Liver (tissue), 9 donors: ENCODE results near the gene C1QL4. TPM values are rescaled to one million over a fixed set of nuclear protein-coding genes. Genes with fewer than 3 reads are reported as not detected.

ENCODE experiments used
- DNase-seq: peaks from one replicate; pipeline ENCODE4 v3.0.0-alpha.2; 2017; ENCODE audit warnings: low spot score
- H3K27ac ChIP-seq, 2 donors: one replicate each; pipeline ENCODE4 v1.7.0; 2013; ENCODE audit warnings: inconsistent platforms in 2 of 2, low read length in 2 of 2, control low read depth in 1 of 2, low read depth in 1 of 2, mild to moderate bottlenecking in 1 of 2
- H3K27me3 ChIP-seq, 4 donors: one replicate each; pipeline versions ENCODE4 v1.6.1 to v1.7.0; 2013; ENCODE audit warnings: low read length in 3 of 4, inconsistent platforms in 1 of 4, mild to moderate bottlenecking in 1 of 4, moderate library complexity in 1 of 4; ENCODE audit not compliant: control insufficient read depth in 4 of 4, insufficient read depth in 4 of 4
- H3K36me3 ChIP-seq, 4 donors: one replicate each; pipeline versions ENCODE4 v1.6.1 to v1.7.0; 2013; ENCODE audit warnings: low read length in 3 of 4, mild to moderate bottlenecking in 3 of 4, low read depth in 1 of 4, moderate library complexity in 1 of 4; ENCODE audit not compliant: control insufficient read depth in 4 of 4, insufficient read depth in 3 of 4
- H3K4me1 ChIP-seq, 4 donors: one replicate each; pipeline versions ENCODE4 v1.6.1 to v1.7.0; 2013; ENCODE audit warnings: low read length in 3 of 4, mild to moderate bottlenecking in 3 of 4, moderate library complexity in 1 of 4; ENCODE audit not compliant: control insufficient read depth in 4 of 4, insufficient read depth in 4 of 4
- H3K4me3 ChIP-seq, 3 donors: one replicate each; pipeline versions ENCODE4 v1.6.1 to v1.7.0; 2013; ENCODE audit warnings: low read length in 3 of 3, control low read depth in 1 of 3, low read depth in 1 of 3, mild to moderate bottlenecking in 1 of 3
- H3K9ac ChIP-seq, 2 donors: one replicate each; pipeline ENCODE4 v1.7.0; 2013; ENCODE audit warnings: low read length in 2 of 2, mild to moderate bottlenecking in 2 of 2, moderate library complexity in 2 of 2, control low read depth in 1 of 2, low read depth in 1 of 2
- H3K9me3 ChIP-seq, 4 donors: one replicate each; pipeline versions ENCODE4 v1.6.1 to v1.7.0; 2013; ENCODE audit warnings: low read length in 3 of 4; ENCODE audit not compliant: control insufficient read depth in 4 of 4
- ATF3 ChIP-seq: IDR thresholded peaks from 2 replicates; pipeline ENCODE4 v1.6.1; 2016; ENCODE audit warnings: antibody characterized with exemption
- CTCF ChIP-seq: fragments of 150-350 bp; IDR thresholded peaks from 2 replicates; pipeline ENCODE4 v1.5.1; 2017; ENCODE audit warnings: improper control_type of control experiment, low read depth, low read length; ENCODE audit not compliant: missing input control
- FOXA1 ChIP-seq: IDR thresholded peaks from 2 replicates; pipeline ENCODE4 v1.6.1; 2016; ENCODE audit warnings: antibody characterized with exemption
- GABPA ChIP-seq, 2 donors: IDR thresholded peaks in 1 of 2; conservative IDR thresholded peaks in 1 of 2; 2 replicates each; pipeline ENCODE4 v1.6.1; 2016; ENCODE audit warnings: antibody characterized with exemption in 2 of 2, mild to moderate bottlenecking in 1 of 2, moderate library complexity in 1 of 2
- HNF4A ChIP-seq, 2 donors: conservative IDR thresholded peaks; 2 replicates each; pipeline ENCODE4 v1.6.1; 2016; ENCODE audit warnings: antibody characterized with exemption in 2 of 2, mild to moderate bottlenecking in 2 of 2
- JUND ChIP-seq, 2 donors: IDR thresholded peaks; 2 replicates each; pipeline ENCODE4 v1.6.1; 2016; ENCODE audit warnings: antibody characterized with exemption in 2 of 2
- MAX ChIP-seq: IDR thresholded peaks from 2 replicates; pipeline ENCODE4 v1.6.1; 2016; ENCODE audit warnings: antibody characterized with exemption
- NR2F2 ChIP-seq: IDR thresholded peaks from 2 replicates; pipeline ENCODE4 v1.6.1; 2016; ENCODE audit warnings: antibody characterized with exemption
- REST ChIP-seq: IDR thresholded peaks from 2 replicates; pipeline ENCODE4 v1.6.1; 2016; ENCODE audit warnings: antibody characterized with exemption, mild to moderate bottlenecking
- SP1 ChIP-seq: IDR thresholded peaks from 2 replicates; pipeline ENCODE4 v1.6.1; 2018; ENCODE audit warnings: antibody characterized with exemption, mild to moderate bottlenecking
- TAF1 ChIP-seq: conservative IDR thresholded peaks from 2 replicates; pipeline ENCODE4 v1.6.1; 2016; ENCODE audit warnings: antibody characterized with exemption, mild to moderate bottlenecking
- YY1 ChIP-seq: IDR thresholded peaks from 2 replicates; pipeline ENCODE4 v1.6.1; 2016; ENCODE audit warnings: antibody characterized with exemption, mild to moderate bottlenecking
- ZBTB33 ChIP-seq: IDR thresholded peaks from 2 replicates; pipeline ENCODE4 v1.6.1; 2016; ENCODE audit warnings: antibody characterized with exemption
- WGBS: extraction: QIAGEN DNeasy Blood & Tissue Kit; methylation state at CpG from one replicate; pipeline ENCODE4 v1.1.7; 2013; 5-methylcytosine and 5-hydroxymethylcytosine counted together
- polyA plus RNA-seq, 2 donors: library from polyadenylated mRNA; stranded (reverse) in 1 of 2; unstranded in 1 of 2; fragments of 200-250 nt in 1 of 2; fragments of >200 nt in 1 of 2; fragmentation: Nextera tagmentation in 1 of 2; extraction: Ambion mirVana in 1 of 2; gene quantifications; one replicate each; pipeline versions ENCODE4 v1.2.1 to v1.2.3, GENCODE V29; 2013 to 2015
- total RNA-seq, 2 donors: library from RNA; depleted of rRNA; stranded (reverse); fragments of >200 nt; gene quantifications; one replicate each; pipeline ENCODE4 v1.2.3, GENCODE V29; 2014
- donor health status: healthy.
- donor health status: healthy.
- donor health status: healthy.
- donor health status: healthy.
- donor health status: healthy.

C1QL4 gene
- total and polyA plus RNA-seq, 4 donors: not detected

GRCh38 chr12:49330631-49331379 lies 6.2 kb downstream of the C1QL4 start:
- Histone ChIP-seq H3K27me3 (peaks cover 0 to 11% (median 0%) of the 10 kb centered on the region in 4 donors), H3K9me3 (no peaks in the 10 kb centered on the region), H3K27ac (no peak overlapping the region), H3K4me3 (no peak overlapping the region), H3K36me3 (no peaks in the 10 kb centered on the region), H3K4me1 (peaks cover 0 to 7% (median 3%) of the 10 kb centered on the region in 4 donors), H3K9ac (no peak overlapping the region)
- 82% methylated on average over 14 of the region's 14 CpGs for WGBS
- TF ChIP-seq TAF1 (no peak), REST (no peak), NR2F2 (no peak), JUND (IDR thresholded peaks at IDR 0.05) (no peak), SP1 (no peak)
- no peak for DNase-seq

- H3K36me3 ChIP-seq: no peaks in the 10 kb centered on the region
- no peak overlapping the region for H3K9ac ChIP-seq
- DNase-seq: no peak
- no peaks in the 10 kb centered on the region for H3K9me3 ChIP-seq
- H3K4me1 ChIP-seq: peaks cover 0 to 7% (median 3%) of the 10 kb centered on the region in 4 donors
- peaks cover 0 to 8% (median 0%) of the 10 kb centered on the region in 4 donors for H3K27me3 ChIP-seq
- no peak overlapping the region for H3K4me3 ChIP-seq
- no peak for TF ChIP-seq REST
- TF ChIP-seq ZBTB33: no peak
- no peak for TF ChIP-seq NR2F2
- no peak for TF ChIP-seq GABPA (IDR thresholded peaks at IDR 0.05 in 1 of 2, conservative IDR thresholded peaks at IDR 0.05 in 1 of 2)
- no peak for TF ChIP-seq CTCF
- no peak for TF ChIP-seq YY1
- no peak for TF ChIP-seq MAX
- no peak for TF ChIP-seq FOXA1
- no peak for TF ChIP-seq ATF3
- no peak for TF ChIP-seq HNF4A (conservative IDR thresholded peaks at IDR 0.05)
- 96% methylated on average over 7 of the region's 7 CpGs for WGBS
- no peak overlapping the region for H3K27ac ChIP-seq
These were observed 6.9 kb downstream of the C1QL4 start for GRCh38 chr12:49330032-49330619.
